HepG2 (cell line): Measurements from ENCODE around the gene MACROH2A1. TPM values are rescaled to one million over a fixed set of nuclear protein-coding genes. Genes with fewer than 3 reads are reported as not detected.

Experiments used
- ARID4A ChIP-seq: sonication (generic); formaldehyde crosslinking; IDR thresholded peaks from 2 replicates; pipeline ENCODE4 v1.5.0; 2020; ENCODE audit warnings: mild to moderate bottlenecking, missing genetic modification reagents, borderline replicate concordance
- ISL2 ChIP-seq: sonication (generic); formaldehyde crosslinking; IDR thresholded peaks from 2 replicates; pipeline ENCODE4 v1.5.0; 2020; ENCODE audit warnings: missing genetic modification reagents
- KMT2A ChIP-seq: sonication (generic); formaldehyde crosslinking; IDR thresholded peaks from 2 replicates; pipeline ENCODE4 v1.4.0; 2020; ENCODE audit warnings: missing genetic modification reagents
- POGZ ChIP-seq: sonication (generic); formaldehyde crosslinking; IDR thresholded peaks from 2 replicates; pipeline ENCODE4 v1.4.0; 2020; ENCODE audit warnings: mild to moderate bottlenecking, missing genetic modification reagents
- REPIN1 ChIP-seq: sonication (generic); formaldehyde crosslinking; IDR thresholded peaks from 2 replicates; pipeline ENCODE4 v1.8.0; 2022; ENCODE audit warnings: missing genetic modification reagents, low read depth, mild to moderate bottlenecking, borderline replicate concordance
- TBL1XR1 ChIP-seq: fragments of 150-350 bp; IDR thresholded peaks from 2 replicates; pipeline ENCODE4 v1.6.1; 2014; ENCODE audit warnings: borderline replicate concordance, low read length; ENCODE audit not compliant: partially characterized antibody
- ZBTB49 ChIP-seq: sonication (generic); formaldehyde crosslinking; IDR thresholded peaks from 2 replicates; pipeline ENCODE4 v1.4.0; 2020; ENCODE audit warnings: missing genetic modification reagents, borderline replicate concordance
- ZFY ChIP-seq: sonication (generic); formaldehyde crosslinking; IDR thresholded peaks from 2 replicates; pipeline ENCODE4 v1.4.0; 2020; ENCODE audit warnings: missing genetic modification reagents
- ZNF18 ChIP-seq: sonication (generic); formaldehyde crosslinking; IDR thresholded peaks from 2 replicates; pipeline ENCODE4 v1.8.0; 2022; ENCODE audit warnings: mild to moderate bottlenecking, missing genetic modification reagents; ENCODE audit not compliant: insufficient replicate concordance
- ZNF501 ChIP-seq: sonication (generic); formaldehyde crosslinking; IDR thresholded peaks from 2 replicates; pipeline ENCODE4 v1.5.1; 2020; ENCODE audit warnings: mild to moderate bottlenecking, moderate library complexity, missing genetic modification reagents
- ZNF687 ChIP-seq: sonication (generic); formaldehyde crosslinking; IDR thresholded peaks from 2 replicates; pipeline ENCODE4 v1.5.1; 2020; ENCODE audit warnings: mild to moderate bottlenecking, missing genetic modification reagents, moderate library complexity
- ZNF747 ChIP-seq: sonication (generic); formaldehyde crosslinking; IDR thresholded peaks from 2 replicates; pipeline ENCODE4 v1.8.1; 2023; ENCODE audit warnings: missing genetic modification reagents, mild to moderate bottlenecking, borderline replicate concordance
- ZNF782 ChIP-seq: sonication (generic); formaldehyde crosslinking; IDR thresholded peaks from 2 replicates; pipeline ENCODE4 v1.4.0; 2020; ENCODE audit warnings: missing genetic modification reagents, mild to moderate bottlenecking, borderline replicate concordance
- polyA plus RNA-seq, 8 experiments: library from polyadenylated mRNA; depleted of rRNA in 3 of 8; stranded (reverse) in 7 of 8; unstranded in 1 of 8; fragments of >200 nt; fragmentation: Illumina TruSeq in 4 of 8; extraction: Trizol in 4 of 8; gene quantifications; 2 replicates each; pipeline versions ENCODE4 v1.2.1 to v1.2.3, GENCODE V29; 2011 to 2016; ENCODE audit warnings: low read depth in 4 of 8, missing spikeins in 1 of 8, mixed read lengths in 1 of 8; ENCODE audit not compliant: insufficient read depth in 1 of 8
- total RNA-seq, 5 experiments: library from RNA; depleted of rRNA; stranded (reverse); fragments of >200 nt; fragmentation: Illumina TruSeq; extraction: Trizol; gene quantifications; 2 replicates each; pipeline ENCODE4 v1.2.3, GENCODE V29; 2016; ENCODE audit warnings: low read depth in 1 of 5

The MACROH2A1 gene
- total and polyA plus RNA-seq, 2 of the 13 experiments (the other 11 are each of a cell fraction or from before 2014, with no cell fraction given), result 69.1 to 158 TPM

- no peak for TF ChIP-seq ZBTB49 (CRISPR knock-in tag)
- 0 out of 2 replicates have a peak, but pooled peaks have one; percentile 19 for TF ChIP-seq POGZ (CRISPR knock-in tag)
- peak; percentile 66 for TF ChIP-seq TBL1XR1
- TF ChIP-seq ZNF501 (CRISPR knock-in tag), result peak; percentile 31; the same call in 1 of the 2 replicates
- peak; percentile 89 for TF ChIP-seq ZNF687
- TF ChIP-seq ZNF747, result no peak
- peak; percentile 95 for TF ChIP-seq ZFY (CRISPR knock-in tag)
- peak; percentile 84 for TF ChIP-seq KMT2A (CRISPR knock-in tag)
- peak; percentile 54 for TF ChIP-seq ZNF18 (CRISPR knock-in tag)
- no peak for TF ChIP-seq ISL2
- 0 out of 2 replicates have a peak, but pooled peaks have one; percentile 5 for TF ChIP-seq REPIN1 (CRISPR knock-in tag)
- TF ChIP-seq ZNF782 (CRISPR knock-in tag), result no peak
- peak; percentile 83; the same call in 1 of the 2 replicates for TF ChIP-seq ARID4A
Observed at GRCh38 chr5:135398855-135399793, at the start of gene MACROH2A1 (continued).
